NCI-H1092 (cell line): ENCODE measurements around the gene FAM111B.
"Not testable (repeated sequence)": the region's sequence is repeated elsewhere in the genome, so short reads cannot be mapped to it uniquely, and the experiment has no call there.

ENCODE experiments used
- DNase-seq: peaks from one replicate; lab custom pipeline; 2025; lab: John Stamatoyannopoulos, UW

The FAM111B gene

GRCh38 chr11:59102259-59102765 lies 4.7 kb upstream of the FAM111B start:
- no peak for DNase-seq

GRCh38 chr11:59107721-59108120 lies 684 bp downstream of the FAM111B start:
- not testable (repeated sequence) for DNase-seq

- no peak for DNase-seq
These were observed 5.5 kb downstream of the FAM111B start for GRCh38 chr11:59112494-59112893.

- no peak for DNase-seq
These were observed 7.3 kb downstream of the FAM111B start for GRCh38 chr11:59114344-59114743.

GRCh38 chr11:59115553-59115952 lies 8.5 kb downstream of the FAM111B start:
- no peak for DNase-seq

- no peak for DNase-seq
These were observed 10.7 kb downstream of the FAM111B start for GRCh38 chr11:59117774-59118173.

GRCh38 chr11:59119826-59120225 lies 12.8 kb downstream of the FAM111B start:
- DNase-seq, result no peak

GRCh38 chr11:59135648-59136461 lies 28.8 kb downstream of the FAM111B start:
- peak; percentile 79 for DNase-seq

- not testable (repeated sequence) for DNase-seq
These were observed 29.5 kb downstream of the FAM111B start for GRCh38 chr11:59136551-59136950.

- DNase-seq, result no peak
These were observed 30.2 kb downstream of the FAM111B start for GRCh38 chr11:59137190-59137589.

GRCh38 chr11:59138643-59139042 lies 31.6 kb downstream of the FAM111B start:
- DNase-seq, result no peak

- no peak for DNase-seq
These were observed 34.2 kb downstream of the FAM111B start for GRCh38 chr11:59141191-59141590.

- no peak for DNase-seq
These were observed 34.8 kb downstream of the FAM111B start for GRCh38 chr11:59141673-59142460.

- DNase-seq, result peak; percentile 65
These were observed 35.8 kb downstream of the FAM111B start, which contains the start of gene FAM111A for GRCh38 chr11:59142530-59143507. TSS of gene FAM111A (plus strand) at chr11:59142856. CDS start at chr11:59148873, 6,017 bp downstream.

GRCh38 chr11:59144096-59144495 lies 37.1 kb downstream of the FAM111B start:
- DNase-seq, result no peak

- DNase-seq, result peak; percentile 91
These were observed 37.7 kb downstream of the FAM111B start for GRCh38 chr11:59144579-59145345.

- DNase-seq, result no peak
These were observed 38.5 kb downstream of the FAM111B start for GRCh38 chr11:59145534-59145933.

GRCh38 chr11:59151761-59152160 lies 44.7 kb downstream of the FAM111B start:
- no peak for DNase-seq

- no peak for DNase-seq
These were observed 45.4 kb downstream of the FAM111B start for GRCh38 chr11:59152312-59152951.

- no peak for DNase-seq
These were observed 47.6 kb downstream of the FAM111B start for GRCh38 chr11:59154610-59155009.
